Umbilical cord (tissue), 2 donors: Measurements from ENCODE around the gene GYPC. TPM values are rescaled to one million over a fixed set of nuclear protein-coding genes. Genes with fewer than 3 reads are reported as not detected.
"Not testable (repeated sequence)": the region's sequence is repeated elsewhere in the genome, so short reads cannot be mapped to it uniquely, and the experiment has no call there.

ENCODE experiments used
- DNase-seq: peaks from one replicate; pipeline ENCODE4 v3.0.0-alpha.2; 2015; ENCODE audit warnings: low spot score
- total RNA-seq: library from RNA; depleted of rRNA; stranded (reverse); fragments of >200 nt; gene quantifications from one replicate; pipeline ENCODE4 v1.2.3, GENCODE V29; 2014; ENCODE audit warnings: low replicate concordance; ENCODE audit not compliant: insufficient read depth

Gene GYPC
- total RNA-seq, 1 donor from 2014 or later: 113 TPM

- DNase-seq: no peak
Observed at GRCh38 chr2:126668254-126668653, 12.3 kb downstream of the GYPC start.

DNA sequence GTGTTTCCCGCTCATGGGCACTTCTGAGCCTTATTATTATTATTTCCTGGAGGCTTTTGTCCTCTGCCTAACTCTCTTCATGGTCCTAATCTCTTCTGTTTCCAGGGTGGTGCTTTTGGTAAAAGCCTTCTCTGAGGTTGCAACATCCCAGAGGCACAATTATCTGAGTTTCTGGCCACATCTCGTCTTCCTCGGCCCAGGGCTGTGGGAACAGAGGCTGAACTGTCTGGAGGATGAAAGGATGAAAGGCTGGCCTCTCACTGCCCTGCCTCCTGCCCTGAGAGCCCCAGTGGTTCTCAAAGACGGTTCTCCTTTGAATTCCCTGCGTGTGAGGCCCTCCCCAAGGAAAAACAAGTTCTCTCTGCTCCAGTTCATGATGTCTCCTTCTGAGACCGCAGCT is 13.8 kb downstream of the GYPC start:
- DNase-seq: peak; percentile 10

- DNase-seq: no peak
Observed at GRCh38 chr2:126671488-126671887, 15.5 kb downstream of the GYPC start.

- no peak for DNase-seq
Observed at GRCh38 chr2:126672980-126673605, 17.1 kb downstream of the GYPC start.

DNA sequence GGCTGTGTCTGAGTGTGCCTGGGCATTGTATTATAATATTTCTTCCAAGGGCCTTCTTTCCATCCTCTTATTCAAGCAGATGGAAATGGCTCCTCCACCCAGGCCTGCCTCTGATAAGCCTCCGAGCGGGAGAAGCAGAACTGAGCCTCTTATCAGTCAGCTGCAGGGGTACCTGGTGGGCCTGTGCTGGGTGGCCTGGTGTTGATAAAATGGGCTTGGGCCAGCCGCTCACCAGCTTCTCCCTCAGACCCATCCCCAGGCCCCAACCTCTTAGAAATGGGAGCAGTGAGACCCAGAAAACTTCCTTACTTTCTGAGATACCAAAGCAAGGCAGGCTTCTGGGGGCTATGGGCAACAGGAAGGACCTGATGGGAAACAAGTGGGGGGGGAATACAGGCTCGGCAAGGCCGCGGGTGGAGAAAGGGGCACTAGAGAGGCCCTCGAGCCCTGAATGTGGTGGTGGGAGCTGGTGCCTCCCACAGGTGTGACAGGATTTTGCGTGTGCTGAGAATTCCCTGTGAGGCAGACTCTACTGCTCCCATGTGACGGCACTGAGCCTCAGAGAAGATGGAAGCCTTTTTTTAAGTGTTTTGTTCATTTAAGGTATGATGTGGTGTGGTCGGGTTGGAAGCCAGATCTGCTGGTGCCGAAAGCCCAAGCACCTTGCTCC is 18.3 kb downstream of the GYPC start:
- DNase-seq: no peak

DNA sequence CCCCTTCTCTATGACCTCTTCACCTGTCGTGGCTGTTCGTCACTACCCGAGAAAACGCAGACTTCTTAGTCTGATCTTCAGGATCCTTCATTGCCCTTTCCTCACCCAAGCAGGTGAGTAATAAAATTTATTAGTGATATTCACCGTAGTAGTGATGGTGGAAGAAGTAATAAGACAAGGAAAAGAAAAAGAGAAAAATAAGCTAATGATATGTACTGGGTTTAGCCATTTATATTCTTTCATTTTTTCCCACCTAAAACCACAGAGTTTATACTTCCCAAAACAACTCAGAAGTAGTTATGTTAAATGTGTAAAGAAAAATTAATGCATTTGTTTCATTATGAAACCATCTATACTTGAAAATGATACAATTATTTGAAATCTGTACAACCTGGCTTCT is 19.7 kb downstream of the GYPC start:
- DNase-seq: no peak

DNA sequence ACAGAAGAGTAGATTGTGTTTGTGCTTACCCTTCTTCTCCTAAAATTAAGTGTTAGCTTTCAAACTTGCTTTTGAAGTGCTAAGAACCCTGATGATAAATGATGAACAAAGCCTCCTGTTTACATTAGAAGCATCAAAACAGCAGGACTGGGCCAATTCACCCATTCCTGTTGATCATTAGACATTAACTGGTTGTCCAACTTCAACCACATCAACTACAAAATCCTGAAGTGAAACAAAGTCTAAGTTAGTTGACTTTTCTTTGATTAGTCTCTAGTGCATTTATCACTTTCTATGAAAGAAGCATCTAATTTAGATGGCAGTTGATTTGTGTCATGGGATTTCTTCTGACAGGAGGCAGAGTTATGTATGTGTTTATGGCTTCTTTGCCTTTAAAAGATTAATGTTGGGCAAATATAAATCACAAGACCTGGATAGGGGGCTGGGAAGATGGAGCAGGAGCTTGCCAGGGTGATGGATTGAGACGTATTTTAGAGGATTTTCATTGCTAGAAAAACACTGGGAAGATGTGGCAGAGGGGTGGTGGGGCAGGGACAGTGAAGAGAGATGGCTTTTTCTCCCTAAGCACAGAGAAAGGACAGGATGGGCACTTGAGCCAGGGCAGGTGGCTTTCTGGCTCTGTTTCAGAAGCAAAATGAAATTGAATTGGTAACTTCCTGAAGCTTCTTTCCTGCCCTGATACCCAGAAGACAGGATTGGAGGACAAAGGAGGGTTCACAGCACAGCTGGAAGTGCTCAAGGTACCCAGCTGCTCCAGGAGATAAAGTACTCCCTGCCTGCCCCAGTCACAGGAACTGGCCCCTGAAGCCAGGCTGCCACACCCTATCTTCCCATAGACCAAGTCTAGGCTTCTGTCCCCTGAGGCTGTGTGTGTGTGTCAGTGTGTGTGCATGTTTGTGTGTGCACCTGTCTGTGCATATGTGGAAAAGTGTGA is 20.5 kb downstream of the GYPC start:
- DNase-seq: no peak

GRCh38 chr2:126677176-126677538 is 21.2 kb downstream of the GYPC start:
- DNase-seq: no peak

- no peak for DNase-seq
Observed at GRCh38 chr2:126678269-126679065, 22.5 kb downstream of the GYPC start.

- no peak for DNase-seq
Observed at GRCh38 chr2:126679094-126679713, 23.2 kb downstream of the GYPC start.

DNA sequence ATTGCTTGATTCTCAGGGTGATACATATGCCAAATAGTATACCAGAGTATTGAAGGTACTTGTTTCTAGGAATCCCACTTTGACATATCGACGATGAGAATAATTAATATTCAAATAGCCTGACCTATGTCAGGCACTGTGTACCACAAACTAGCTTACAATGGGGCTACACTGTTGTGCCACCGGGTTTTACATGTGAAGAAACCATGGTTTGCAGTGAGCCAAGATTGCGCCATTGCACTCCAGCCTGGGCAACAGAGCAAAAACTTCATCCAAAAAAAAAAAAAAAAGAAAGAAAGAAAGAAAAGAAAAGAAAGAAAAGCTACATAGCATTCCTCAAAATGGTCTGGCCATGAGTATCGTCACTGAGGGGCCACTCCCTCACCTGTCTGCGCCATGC is 25.5 kb downstream of the GYPC start:
- DNase-seq: no peak

DNA sequence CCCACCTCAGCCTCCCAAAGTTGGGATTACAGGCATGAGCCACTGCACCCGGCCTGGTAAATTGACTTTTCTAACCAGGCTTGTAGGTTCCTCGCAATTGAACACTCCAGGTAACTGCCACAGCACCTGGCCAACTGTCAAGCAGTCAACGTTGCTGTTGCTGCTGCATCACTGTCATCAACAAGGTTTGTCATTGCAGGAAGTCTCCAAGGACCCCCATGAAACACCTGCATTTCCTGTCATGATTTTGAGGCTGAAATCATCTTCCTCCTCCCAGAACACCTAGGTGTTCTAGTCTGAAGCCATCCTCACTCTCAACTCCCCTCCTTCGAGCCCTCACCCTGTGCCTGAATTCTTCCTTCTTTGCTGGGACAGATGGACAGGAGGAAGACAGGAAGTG is 29.7 kb downstream of the GYPC start:
- DNase-seq: no peak

DNA sequence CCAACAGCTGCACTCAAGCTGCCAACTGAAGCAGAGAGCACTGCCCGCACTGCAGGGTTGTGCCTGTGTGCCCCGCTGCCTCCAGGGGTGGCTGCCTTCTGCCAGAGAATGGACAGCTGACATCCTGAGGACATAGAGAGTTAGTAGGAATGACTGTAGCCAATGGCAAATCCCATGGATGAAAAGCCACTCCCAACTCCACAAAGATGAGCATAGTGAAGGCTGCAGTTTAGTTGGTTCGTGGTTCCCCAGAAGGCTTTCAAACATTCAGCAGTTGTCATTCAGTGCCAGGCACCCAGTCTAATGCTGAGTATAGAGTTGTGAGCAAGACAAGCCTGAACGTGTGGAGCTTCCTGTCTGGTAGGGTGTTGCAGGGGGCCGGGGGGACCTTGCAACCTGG is 30.3 kb downstream of the GYPC start:
- DNase-seq: no peak

- no peak for DNase-seq
Observed at GRCh38 chr2:126686841-126687485, 31.0 kb downstream of the GYPC start.

- DNase-seq: no peak
Observed at GRCh38 chr2:126687503-126687902, 31.5 kb downstream of the GYPC start.

- not testable (repeated sequence) for DNase-seq
Observed at GRCh38 chr2:126688594-126688993, 32.6 kb downstream of the GYPC start.

- not testable (repeated sequence) for DNase-seq
Observed at GRCh38 chr2:126692241-126692640, 36.3 kb downstream of the GYPC start.

DNA sequence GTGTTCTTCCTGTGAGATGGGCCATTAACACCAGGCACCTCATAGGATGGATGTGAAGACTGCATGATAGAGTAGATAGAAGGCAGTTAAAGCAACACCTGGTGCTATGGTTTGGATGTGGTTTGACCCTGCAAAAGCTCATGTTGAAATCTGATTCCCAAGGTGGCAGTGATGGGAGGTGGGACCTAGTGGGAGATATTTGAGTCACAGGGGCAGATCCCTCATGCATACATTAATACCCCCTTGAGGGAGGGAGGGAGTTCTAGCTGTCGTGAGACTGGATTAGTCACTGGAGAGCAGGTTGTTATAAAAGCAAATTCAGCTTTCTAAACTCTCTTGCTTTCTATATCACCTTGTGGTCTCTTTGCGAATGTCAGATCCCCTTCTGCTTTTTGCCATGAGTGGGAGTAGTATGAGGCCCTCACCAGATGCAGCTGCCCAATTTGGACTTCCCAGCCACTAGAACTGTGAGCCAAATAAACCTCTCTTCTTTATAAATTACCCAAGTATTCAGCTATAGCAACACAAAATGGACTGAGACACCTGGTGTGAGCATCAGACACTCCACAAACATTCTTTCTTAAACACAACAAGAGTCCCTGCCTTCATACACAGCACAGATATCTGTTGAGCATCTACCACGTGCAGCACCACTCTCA is 37.1 kb downstream of the GYPC start:
- DNase-seq: not testable (repeated sequence)

DNA sequence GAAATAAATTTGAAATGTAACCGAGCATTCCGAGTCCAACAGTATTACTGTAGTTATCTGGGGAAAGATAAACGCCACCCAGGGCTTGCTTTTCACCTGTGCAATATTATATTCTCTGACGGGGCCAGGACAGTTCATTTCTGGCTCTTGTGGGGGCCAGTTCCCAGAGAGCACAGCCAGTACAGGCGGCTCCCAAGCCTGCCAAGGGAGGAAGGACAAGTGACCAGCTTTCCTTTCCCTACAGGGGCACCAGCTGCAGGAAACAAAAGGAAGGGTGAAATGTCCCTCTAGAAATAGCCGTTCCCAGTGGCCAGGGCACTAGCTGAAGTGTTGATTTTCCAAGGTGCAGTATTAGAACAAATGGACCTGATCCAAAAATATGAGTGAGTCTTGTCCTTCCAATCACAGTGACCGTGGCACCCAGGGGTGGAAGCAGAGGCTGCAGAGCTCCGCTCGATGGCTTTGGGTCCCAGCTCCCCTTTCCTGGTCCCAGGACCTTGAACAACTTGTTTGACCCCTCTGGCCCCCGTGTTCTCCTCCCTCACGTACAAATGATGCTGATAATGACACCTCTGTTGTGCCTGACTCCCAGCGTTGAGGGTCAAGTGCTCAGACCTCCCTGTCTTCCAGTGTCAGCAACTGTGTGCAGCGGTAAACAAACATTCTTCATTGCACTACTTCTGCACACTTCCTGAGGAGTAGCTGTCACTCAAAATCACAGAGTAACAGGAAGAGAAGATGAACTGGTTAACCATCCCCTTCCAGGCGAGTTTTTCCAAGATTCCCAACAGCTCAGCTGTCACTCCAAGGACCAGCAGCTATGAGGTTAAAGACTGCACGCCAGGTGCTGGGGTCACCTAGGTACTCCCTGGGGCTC is 40.9 kb downstream of the GYPC start:
- no peak for DNase-seq
